SK-N-SH (cell line): Measurements from ENCODE around the gene RAB7B. TPM values are rescaled to one million over a fixed set of nuclear protein-coding genes. Genes with fewer than 3 reads are reported as not detected.

Experiments used
- CTCF ChIA-PET: fragments of 300-600, 350-600 bp; formaldehyde crosslinking; extraction: SDS; loops from one replicate; lab custom pipeline; 2021; lab: Yijun Ruan, JAX
- POLR2A ChIA-PET: fragments of 350-600 bp; sonication (Branson Sonifier 250); formaldehyde crosslinking; extraction: SDS; loops from one replicate; lab custom pipeline; 2020; ENCODE audit warnings: antibody characterized with exemption, inconsistent platforms; lab: Yijun Ruan, JAX
- DNase-seq: peaks from one replicate; pipeline ENCODE4 v3.0.0; 2012
- H2AFZ ChIP-seq: fragments of 200-600 bp; sonication (generic); 2 replicates; pipeline ENCODE4 v1.8.1; 2016; ENCODE audit warnings: antibody characterized with exemption, mild to moderate bottlenecking, low read depth
- H3F3A ChIP-seq: fragments of 200-600 bp; sonication (generic); replicated peaks from 2 replicates; pipeline ENCODE3; 2016; ENCODE audit warnings: antibody characterized with exemption, mild to moderate bottlenecking; ENCODE audit not compliant: insufficient read depth
- H3K27ac ChIP-seq, 2 experiments: fragments of 200-500 bp in 1 of 2; fragments of 200-600 bp in 1 of 2; sonication (Bioruptor generic) in 1 of 2; sonication (generic), shearing (Covaris generic) in 1 of 2; 2 replicates each; pipeline versions ENCODE4 v1.5.1 to v1.6.1; 2014 to 2016; ENCODE audit warnings: low read depth in 2 of 2, inconsistent platforms in 1 of 2, low read length in 1 of 2, mild to moderate bottlenecking in 1 of 2, mixed read lengths in 1 of 2
- H3K27me3 ChIP-seq: fragments of 200-600 bp; sonication (generic), shearing (Covaris generic); 2 replicates; pipeline ENCODE4 v1.6.1; 2016; ENCODE audit warnings: mixed run types; ENCODE audit not compliant: insufficient read depth
- H3K36me3 ChIP-seq, 2 experiments: fragments of 200-500 bp in 1 of 2; fragments of 200-600 bp in 1 of 2; sonication (Bioruptor generic) in 1 of 2; sonication (generic) in 1 of 2; replicated peaks in 1 of 2; 2 replicates each; pipeline versions ENCODE3 to v1.5.1; 2014 to 2016; ENCODE audit warnings: low read length in 1 of 2, mild to moderate bottlenecking in 1 of 2; ENCODE audit not compliant: insufficient read depth in 2 of 2, control insufficient read depth in 1 of 2
- H3K4me1 ChIP-seq, 2 experiments: fragments of 200-500 bp in 1 of 2; fragments of 200-600 bp in 1 of 2; sonication (Bioruptor generic) in 1 of 2; sonication (generic), shearing (Covaris generic) in 1 of 2; 2 replicates each; pipeline versions ENCODE4 v1.5.1 to v1.6.1; 2014 to 2016; ENCODE audit warnings: low read depth in 1 of 2, low read length in 1 of 2, mixed run types in 1 of 2; ENCODE audit not compliant: insufficient read depth in 2 of 2, control insufficient read depth in 1 of 2
- H3K4me2 ChIP-seq: fragments of 200-600 bp; sonication (generic), shearing (Covaris generic); 2 replicates; pipeline ENCODE4 v1.6.1; 2017; ENCODE audit warnings: mixed run types
- H3K4me3 ChIP-seq, 2 experiments: fragments of 200-500 bp in 1 of 2; fragments of 200-600 bp in 1 of 2; sonication (Bioruptor generic) in 1 of 2; sonication (generic), shearing (Covaris generic) in 1 of 2; 2 replicates each; pipeline versions ENCODE4 v1.5.1 to v1.8.1; 2014 to 2016; ENCODE audit warnings: low read depth in 2 of 2, inconsistent platforms in 1 of 2, low read length in 1 of 2, mild to moderate bottlenecking in 1 of 2, mixed read lengths in 1 of 2, moderate library complexity in 1 of 2
- H3K79me2 ChIP-seq: fragments of 200-600 bp; sonication (generic); 2 replicates; pipeline ENCODE4 v1.8.1; 2017; ENCODE audit warnings: mild to moderate bottlenecking; ENCODE audit not compliant: insufficient read depth
- H3K9ac ChIP-seq: fragments of 200-600 bp; sonication (generic); 2 replicates; pipeline ENCODE4 v1.6.1; 2017; ENCODE audit warnings: mixed run types
- H3K9me2 ChIP-seq: fragments of 200-600 bp; sonication (generic); 2 replicates; pipeline ENCODE4 v1.6.1; 2017; ENCODE audit warnings: mixed run types
- H3K9me3 ChIP-seq: fragments of 200-600 bp; sonication (generic); 2 replicates; pipeline ENCODE4 v1.6.1; 2017; ENCODE audit warnings: mixed run types, mild to moderate bottlenecking, moderate library complexity
- H4K20me1 ChIP-seq: fragments of 200-600 bp; sonication (generic); 2 replicates; pipeline ENCODE4 v1.6.1; 2017; ENCODE audit warnings: mild to moderate bottlenecking, mixed run types; ENCODE audit not compliant: insufficient read depth
- CHD2 ChIP-seq: fragments of 150-350 bp; IDR thresholded peaks from 2 replicates; pipeline ENCODE4 v1.6.1; 2018; ENCODE audit warnings: low read length; ENCODE audit not compliant: partially characterized antibody
- FOSL2 ChIP-seq: IDR thresholded peaks from 2 replicates; pipeline ENCODE4 v1.4.0; 2012; ENCODE audit warnings: low read depth, mild to moderate bottlenecking, moderate library complexity, borderline replicate concordance
- GABPA ChIP-seq: IDR thresholded peaks from 2 replicates; pipeline ENCODE4 v1.4.0; 2012; ENCODE audit warnings: low read depth, mild to moderate bottlenecking
- MEF2A ChIP-seq: IDR thresholded peaks from 2 replicates; pipeline ENCODE4 v1.4.0; 2012; ENCODE audit warnings: low read depth, borderline replicate concordance
- POLR2AphosphoS5 ChIP-seq: IDR thresholded peaks from 2 replicates; pipeline ENCODE4 v1.6.1; 2012; ENCODE audit warnings: low read depth, low read length
- RAD21 ChIP-seq: IDR thresholded peaks from 2 replicates; pipeline ENCODE4 v1.6.1; 2012; ENCODE audit warnings: mild to moderate bottlenecking, low read length
- RFX5 ChIP-seq: IDR thresholded peaks from 2 replicates; pipeline ENCODE4 v1.6.1; 2012; ENCODE audit warnings: mild to moderate bottlenecking, improper control_type of control experiment, low read length
- RXRA ChIP-seq: IDR thresholded peaks from 2 replicates; pipeline ENCODE4 v1.4.0; 2012; ENCODE audit warnings: low read depth, mild to moderate bottlenecking, borderline replicate concordance
- TEAD4 ChIP-seq: IDR thresholded peaks from 2 replicates; pipeline ENCODE4 v1.4.0; 2012; ENCODE audit warnings: mild to moderate bottlenecking, borderline replicate concordance; ENCODE audit not compliant: insufficient read depth
- WGBS: methylation state at CpG from one replicate; pipeline ENCODE4 v1.1.6; 2017; ENCODE audit warnings: low lambda C conversion rate; 5-methylcytosine and 5-hydroxymethylcytosine counted together
- polyA plus RNA-seq, 3 experiments: library from polyadenylated mRNA; depleted of rRNA; stranded (reverse); fragments of >200 nt; gene quantifications; 2 replicates each; pipeline ENCODE4 v1.2.3, GENCODE V29; 2012
- TF ChIP-seq, protein P1 (sequence below): IDR thresholded peaks from 2 replicates; pipeline ENCODE4 v1.4.0; 2012; ENCODE audit warnings: low read depth
- TF ChIP-seq, protein P2 (sequence below): IDR thresholded peaks from 2 replicates; pipeline ENCODE4 v1.4.0; 2012; ENCODE audit warnings: low read depth, borderline replicate concordance
- TF ChIP-seq, protein P3 (sequence below): fragments of 200-600 bp; sonication (generic); IDR thresholded peaks from 2 replicates; pipeline ENCODE4 v1.6.1; 2017; ENCODE audit warnings: antibody characterized with exemption, mild to moderate bottlenecking, moderate library complexity
- TF ChIP-seq, protein P4 (sequence below): IDR thresholded peaks from 2 replicates; pipeline ENCODE4 v1.4.0; 2012; ENCODE audit warnings: low read depth, borderline replicate concordance

RAB7B gene
- polyA plus RNA-seq, 1 of the 3 experiments (the other 2 are of a cell fraction), result 0.15 TPM

DNA sequence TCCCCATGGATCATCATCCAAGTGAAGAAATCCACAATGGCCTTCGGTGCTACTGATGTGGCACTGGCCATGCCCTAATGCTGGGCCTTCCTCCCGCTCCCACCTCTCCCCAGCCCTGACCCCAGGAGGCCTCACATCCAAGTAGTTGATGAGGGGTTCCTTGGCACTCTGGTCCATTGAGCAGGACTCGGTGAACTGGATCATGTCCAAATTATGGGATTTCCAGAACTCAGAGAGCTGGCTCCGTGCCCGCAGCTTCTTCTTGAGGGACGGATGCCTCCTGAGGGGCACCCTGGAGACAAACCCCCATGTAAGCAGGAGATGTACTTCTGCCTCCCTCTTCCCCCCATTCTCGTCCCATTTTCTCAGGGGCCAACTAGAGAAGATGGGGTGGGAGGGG is 19.6 kb upstream of the RAB7B start:
- no peaks in the 10 kb centered on the region for H3K9me3 ChIP-seq
- H3K9ac ChIP-seq, result no peak overlapping the region
- ChIA-PET CTCF (interaction anchor here (1.0 to 2.8 kb wide), 4 partner anchors 8 to 85 kb away, joined by 3 to 15 read pairs (median 5); no protein-coding TSS in a partner anchor), POLR2A (no interaction called here)
- no peak overlapping the region for H3K4me3 ChIP-seq
- no peaks in the 10 kb centered on the region for H3K9me2 ChIP-seq
- peaks cover 3 to 11% of the 10 kb centered on the region in 2 experiments; a peak in 2 of 4 replicates for H3K4me1 ChIP-seq
- no peak overlapping the region for H2AFZ ChIP-seq
- no peaks in the 10 kb centered on the region for H3K79me2 ChIP-seq
- H4K20me1 ChIP-seq, result no peaks in the 10 kb centered on the region
- TF ChIP-seq, protein P1, sequence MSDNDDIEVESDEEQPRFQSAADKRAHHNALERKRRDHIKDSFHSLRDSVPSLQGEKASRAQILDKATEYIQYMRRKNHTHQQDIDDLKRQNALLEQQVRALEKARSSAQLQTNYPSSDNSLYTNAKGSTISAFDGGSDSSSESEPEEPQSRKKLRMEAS, result no peak
- TF ChIP-seq CHD2, result no peak
- TF ChIP-seq, protein P2, sequence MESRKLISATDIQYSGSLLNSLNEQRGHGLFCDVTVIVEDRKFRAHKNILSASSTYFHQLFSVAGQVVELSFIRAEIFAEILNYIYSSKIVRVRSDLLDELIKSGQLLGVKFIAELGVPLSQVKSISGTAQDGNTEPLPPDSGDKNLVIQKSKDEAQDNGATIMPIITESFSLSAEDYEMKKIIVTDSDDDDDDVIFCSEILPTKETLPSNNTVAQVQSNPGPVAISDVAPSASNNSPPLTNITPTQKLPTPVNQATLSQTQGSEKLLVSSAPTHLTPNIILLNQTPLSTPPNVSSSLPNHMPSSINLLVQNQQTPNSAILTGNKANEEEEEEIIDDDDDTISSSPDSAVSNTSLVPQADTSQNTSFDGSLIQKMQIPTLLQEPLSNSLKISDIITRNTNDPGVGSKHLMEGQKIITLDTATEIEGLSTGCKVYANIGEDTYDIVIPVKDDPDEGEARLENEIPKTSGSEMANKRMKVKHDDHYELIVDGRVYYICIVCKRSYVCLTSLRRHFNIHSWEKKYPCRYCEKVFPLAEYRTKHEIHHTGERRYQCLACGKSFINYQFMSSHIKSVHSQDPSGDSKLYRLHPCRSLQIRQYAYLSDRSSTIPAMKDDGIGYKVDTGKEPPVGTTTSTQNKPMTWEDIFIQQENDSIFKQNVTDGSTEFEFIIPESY, result no peak
- TF ChIP-seq RAD21, result no peak
- no peak for TF ChIP-seq RXRA
- no peak for TF ChIP-seq GABPA
- no peak for TF ChIP-seq MEF2A
- no peak for TF ChIP-seq RFX5
- no peak for TF ChIP-seq FOSL2
- TF ChIP-seq, protein P3, sequence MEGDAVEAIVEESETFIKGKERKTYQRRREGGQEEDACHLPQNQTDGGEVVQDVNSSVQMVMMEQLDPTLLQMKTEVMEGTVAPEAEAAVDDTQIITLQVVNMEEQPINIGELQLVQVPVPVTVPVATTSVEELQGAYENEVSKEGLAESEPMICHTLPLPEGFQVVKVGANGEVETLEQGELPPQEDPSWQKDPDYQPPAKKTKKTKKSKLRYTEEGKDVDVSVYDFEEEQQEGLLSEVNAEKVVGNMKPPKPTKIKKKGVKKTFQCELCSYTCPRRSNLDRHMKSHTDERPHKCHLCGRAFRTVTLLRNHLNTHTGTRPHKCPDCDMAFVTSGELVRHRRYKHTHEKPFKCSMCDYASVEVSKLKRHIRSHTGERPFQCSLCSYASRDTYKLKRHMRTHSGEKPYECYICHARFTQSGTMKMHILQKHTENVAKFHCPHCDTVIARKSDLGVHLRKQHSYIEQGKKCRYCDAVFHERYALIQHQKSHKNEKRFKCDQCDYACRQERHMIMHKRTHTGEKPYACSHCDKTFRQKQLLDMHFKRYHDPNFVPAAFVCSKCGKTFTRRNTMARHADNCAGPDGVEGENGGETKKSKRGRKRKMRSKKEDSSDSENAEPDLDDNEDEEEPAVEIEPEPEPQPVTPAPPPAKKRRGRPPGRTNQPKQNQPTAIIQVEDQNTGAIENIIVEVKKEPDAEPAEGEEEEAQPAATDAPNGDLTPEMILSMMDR, result no peak
- TF ChIP-seq, protein P4, sequence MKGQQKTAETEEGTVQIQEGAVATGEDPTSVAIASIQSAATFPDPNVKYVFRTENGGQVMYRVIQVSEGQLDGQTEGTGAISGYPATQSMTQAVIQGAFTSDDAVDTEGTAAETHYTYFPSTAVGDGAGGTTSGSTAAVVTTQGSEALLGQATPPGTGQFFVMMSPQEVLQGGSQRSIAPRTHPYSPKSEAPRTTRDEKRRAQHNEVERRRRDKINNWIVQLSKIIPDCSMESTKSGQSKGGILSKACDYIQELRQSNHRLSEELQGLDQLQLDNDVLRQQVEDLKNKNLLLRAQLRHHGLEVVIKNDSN, result no peak
- TF ChIP-seq POLR2AphosphoS5, result no peak
- no peak for TF ChIP-seq TEAD4
- no peaks in the 10 kb centered on the region; the same call in 1 of the 2 replicates for H3K27me3 ChIP-seq
- H3K27ac ChIP-seq, result no peak overlapping the region
- no peak for DNase-seq
- no peaks in the 10 kb centered on the region for H3F3A ChIP-seq
- no peaks in the 10 kb centered on the region for H3K36me3 ChIP-seq
- no peak overlapping the region for H3K4me2 ChIP-seq
- 79% methylated on average over 6 of the region's 7 CpGs for WGBS
